ENCODE results near the gene VAX1. TPM values are rescaled to one million over a fixed set of nuclear protein-coding genes. Genes with fewer than 3 reads are reported as not detected.

Gene VAX1
- total RNA-seq, 1 experiment from 2014 or later = 0.04 TPM

- Mint-ChIP-seq H3K4me1 (peaks cover 35% of the 10 kb centered on the region), H3K27ac (no peak overlapping the region), H3K27me3 (ENCODE audit: low read depth) (peaks cover 97% of the 10 kb centered on the region), H3K9me3 (peaks cover 5% of the 10 kb centered on the region), H3K36me3 (peaks cover 4% of the 10 kb centered on the region), H3K4me3 (peak overlapping the region; percentile 53)
- ChIA-PET POLR2A (interaction anchor here (0.5 to 1.9 kb wide), 5 partner anchors 15 to 83 kb away, joined by 3 to 5 read pairs (median 4); no protein-coding TSS in a partner anchor), CTCF (interaction anchor here (0.6 to 3.1 kb wide), 8 partner anchors 9 to 343 kb away, joined by 3 to 21 read pairs (median 6); no protein-coding TSS in a partner anchor)
- ATAC-seq = peak; percentile 8
- DNase-seq (ENCODE audit: low spot score) = peak; percentile 50
- TF ChIP-seq PRRX2 (CRISPR knock-in tag; IDR thresholded peaks at IDR 0.05) = no peak
- TF ChIP-seq ZNF416 (CRISPR knock-in tag; IDR thresholded peaks at IDR 0.05) = no peak
- no peak for TF ChIP-seq E2F4 (CRISPR knock-in tag; IDR thresholded peaks at IDR 0.05; ENCODE audit: borderline replicate concordance, low read depth)
- TF ChIP-seq PRDM15 (CRISPR knock-in tag; IDR thresholded peaks at IDR 0.05) = 0 out of 2 replicates have a peak, but pooled peaks have one; percentile 15
- no peak for TF ChIP-seq AFF4 (CRISPR knock-in tag; IDR thresholded peaks at IDR 0.05; ENCODE audit: borderline replicate concordance)
- no peak for TF ChIP-seq OVOL2 (CRISPR knock-in tag; IDR thresholded peaks at IDR 0.05; ENCODE audit: borderline replicate concordance)
- 0 out of 2 replicates have a peak, but pooled peaks have one; percentile 37 for TF ChIP-seq TCF7 (CRISPR knock-in tag; IDR thresholded peaks at IDR 0.05; ENCODE audit: low read depth)
Observed at GRCh38 chr10:117139581-117140524, 1.8 kb upstream of the VAX1 start.

GRCh38 chr10:117138838-117139580 lies 939 bp upstream of the VAX1 start:
- Mint-ChIP-seq H3K36me3 (no peaks in the 10 kb centered on the region; the same call in 1 of the 2 replicates), H3K4me3 (peak overlapping the region; percentile 63), H3K27ac (no peak overlapping the region), H3K27me3 (ENCODE audit: low read depth) (peaks cover 96% of the 10 kb centered on the region), H3K4me1 (peaks cover 37% of the 10 kb centered on the region), H3K9me3 (no peaks in the 10 kb centered on the region)
- no peak for TF ChIP-seq ZNF416 (CRISPR knock-in tag; IDR thresholded peaks at IDR 0.05)
- TF ChIP-seq SMAD4 (CRISPR knock-in tag; IDR thresholded peaks at IDR 0.05) = no peak
- no peak for TF ChIP-seq IRF1 (CRISPR knock-in tag; IDR thresholded peaks at IDR 0.05)
- no peak for TF ChIP-seq EMX1 (CRISPR knock-in tag; IDR thresholded peaks at IDR 0.05)
- TF ChIP-seq FOXK1 (CRISPR knock-in tag; IDR thresholded peaks at IDR 0.05) = no peak
- TF ChIP-seq ZBTB21 (CRISPR knock-in tag; IDR thresholded peaks at IDR 0.05; ENCODE audit: borderline replicate concordance) = no peak
- POLR2A ChIA-PET = interaction anchor here (0.6 to 1.9 kb wide), 3 partner anchors 14 to 513 kb away, joined by 3 to 4 read pairs (median 4); no protein-coding TSS in a partner anchor
- DNase-seq (ENCODE audit: low spot score) = peak; percentile 23
- no peak for ATAC-seq
- CTCF ChIA-PET = interaction anchor here (0.6 to 3.1 kb wide), 9 partner anchors 9 to 342 kb away, joined by 3 to 21 read pairs (median 5); no protein-coding TSS in a partner anchor

All from WTC11 (cell line).